HT-29 (cell line): ENCODE data around the gene LRRC8D. TPM values are rescaled to one million over a fixed set of nuclear protein-coding genes. Genes with fewer than 3 reads are reported as not detected.

Source experiments
- DNase-seq: peaks from one replicate; pipeline ENCODE4 v3.0.0-alpha.2; 2015; ENCODE audit warnings: low spot score
- total RNA-seq: library from RNA; depleted of rRNA; stranded (reverse); fragments of >200 nt; shearing (Covaris generic); gene quantifications from 2 replicates; pipeline ENCODE4 v1.2.3, GENCODE V29; 2014

The LRRC8D gene
- total RNA-seq, 1 experiment from 2014 or later, result 16.7 TPM

DNA sequence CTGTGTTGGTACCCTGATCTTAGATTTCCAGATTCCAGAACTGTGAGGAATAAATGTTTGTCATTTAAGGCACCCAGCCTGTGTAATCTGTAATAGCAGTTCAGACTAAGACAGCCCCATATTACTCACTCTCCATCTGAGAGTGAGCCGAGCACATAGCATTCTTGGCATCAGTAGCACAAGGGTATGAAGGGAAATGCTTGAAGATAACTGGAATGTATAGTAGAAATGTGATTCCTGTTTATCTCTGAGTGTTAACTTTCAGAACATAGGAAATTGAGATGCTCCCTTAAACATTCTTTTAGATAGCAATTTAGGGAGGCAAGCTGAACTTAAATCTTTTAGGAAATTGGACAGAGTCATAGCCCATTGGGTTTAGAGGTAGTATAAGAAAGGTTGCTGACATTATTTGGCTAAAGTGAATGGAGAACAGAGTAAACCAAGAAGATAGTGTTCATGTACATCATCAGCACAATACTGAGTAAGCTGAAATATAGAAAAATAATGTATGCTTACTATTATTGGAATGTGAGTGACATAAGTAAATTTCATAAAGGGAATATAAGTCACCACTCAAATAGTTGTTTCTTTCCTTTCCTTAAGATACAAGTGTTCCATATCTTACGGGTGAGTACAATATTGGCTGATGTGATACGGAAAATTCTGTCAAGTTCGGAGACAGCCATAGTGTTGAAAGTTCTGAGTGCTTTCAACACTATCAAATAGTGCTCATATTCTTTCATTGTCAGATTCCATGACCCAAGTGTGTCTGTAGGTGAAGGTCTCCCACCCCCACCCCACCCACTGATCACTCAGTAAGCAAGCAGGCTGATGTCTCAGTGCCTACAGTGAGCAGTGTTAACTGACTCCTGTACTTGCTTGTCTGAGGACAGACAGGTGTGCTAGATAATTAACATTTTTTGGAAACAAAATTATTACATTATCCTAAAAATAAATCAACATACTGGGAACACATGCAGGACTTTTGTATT is 73.7 kb downstream of the LRRC8D start:
- no peak for DNase-seq

GRCh38 chr1:89896105-89896942 is 75.5 kb downstream of the LRRC8D start:
- no peak for DNase-seq

GRCh38 chr1:89897347-89898133 is 76.7 kb downstream of the LRRC8D start:
- DNase-seq, result no peak

DNA sequence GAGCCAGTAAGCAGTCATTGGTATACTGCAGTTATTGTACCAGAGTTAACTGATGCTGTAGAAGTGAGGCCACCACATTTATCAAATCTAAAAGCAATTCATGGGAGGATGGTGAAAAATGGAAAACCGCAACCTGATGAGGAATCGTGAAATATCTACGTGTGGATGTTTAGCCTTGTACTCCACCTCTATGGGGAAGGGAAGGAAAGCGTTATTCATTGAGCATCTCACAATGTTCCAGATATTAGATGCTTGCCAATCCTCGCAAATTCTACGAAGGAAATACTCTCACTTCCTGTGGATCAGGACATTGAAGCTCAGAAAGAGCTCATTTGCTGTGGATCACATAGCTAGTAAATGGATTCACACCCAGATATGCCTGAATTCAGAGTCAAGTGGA is 77.3 kb downstream of the LRRC8D start:
- no peak for DNase-seq

- DNase-seq, result no peak
Observed at GRCh38 chr1:89898695-89899470, 78.1 kb downstream of the LRRC8D start.

DNA sequence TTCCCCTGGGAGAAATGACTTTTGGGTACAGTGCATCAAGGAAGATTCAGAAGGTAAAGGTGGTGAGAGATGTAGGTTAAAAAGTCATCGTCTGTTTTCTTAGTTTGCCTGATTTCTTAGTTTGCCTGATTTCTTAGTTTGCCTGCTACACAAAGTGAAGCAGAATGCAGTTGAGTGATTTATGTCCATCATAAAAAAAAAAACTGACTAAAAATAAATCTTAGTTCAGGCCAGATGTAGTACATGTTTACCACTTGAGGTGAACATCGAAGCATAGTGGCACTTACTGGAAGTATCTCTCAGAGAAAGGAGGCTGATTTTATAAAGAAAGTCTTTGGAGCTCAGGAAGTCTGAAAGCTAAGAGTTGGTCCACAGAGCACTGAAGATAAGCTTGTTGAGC is 79.5 kb downstream of the LRRC8D start:
- no peak for DNase-seq

DNA sequence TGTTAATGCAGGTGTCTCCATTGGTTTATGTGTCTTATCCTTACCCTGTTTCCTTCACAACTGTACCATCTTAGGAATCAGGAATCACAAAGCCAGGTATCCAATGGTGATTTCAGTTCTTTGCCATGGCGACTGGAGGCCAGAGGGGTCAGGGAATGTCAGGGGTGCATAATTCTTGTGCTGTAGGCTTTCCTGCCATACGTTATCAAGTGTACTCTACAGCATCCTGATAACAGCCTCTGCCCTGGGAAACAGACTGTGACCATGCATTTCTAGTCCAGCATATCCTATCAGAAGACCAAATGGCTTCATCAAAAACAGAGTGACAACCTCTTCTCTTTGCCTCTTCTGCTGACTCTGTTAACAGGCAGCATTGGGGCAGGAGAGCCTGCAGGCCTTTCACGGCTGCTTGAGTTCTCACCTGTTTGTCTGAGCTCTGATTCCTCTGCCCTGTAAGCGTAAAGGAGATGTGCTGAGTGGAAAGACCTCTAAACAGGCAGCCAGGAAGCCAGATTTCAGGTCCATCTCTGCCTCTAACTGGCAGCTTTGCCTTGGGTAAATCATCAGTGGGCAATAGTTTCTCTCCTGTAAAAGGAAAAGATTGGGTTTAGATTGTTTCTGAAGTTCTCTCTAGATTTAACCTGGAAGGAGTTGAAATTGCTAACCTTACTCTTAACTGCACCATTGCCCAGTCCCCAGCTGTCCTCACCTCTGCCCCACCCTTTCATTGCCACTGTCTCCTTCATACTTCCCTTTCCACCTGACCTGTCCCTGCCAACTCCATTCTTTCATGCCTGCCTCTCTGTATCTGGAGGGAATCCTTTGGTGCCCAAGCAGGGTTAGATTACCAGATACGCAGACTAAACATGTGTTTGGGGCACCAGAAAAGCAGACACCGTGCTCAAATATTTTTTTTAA is 80.2 kb downstream of the LRRC8D start:
- no peak for DNase-seq

GRCh38 chr1:89901957-89902669 is 81.3 kb downstream of the LRRC8D start:
- DNase-seq, result no peak

- no peak for DNase-seq
Observed at GRCh38 chr1:89903550-89903949, 82.7 kb downstream of the LRRC8D start.

- DNase-seq, result no peak
Observed at GRCh38 chr1:89904219-89904980, 83.6 kb downstream of the LRRC8D start.

- DNase-seq, result no peak
Observed at GRCh38 chr1:89905395-89906058, 84.7 kb downstream of the LRRC8D start.

DNA sequence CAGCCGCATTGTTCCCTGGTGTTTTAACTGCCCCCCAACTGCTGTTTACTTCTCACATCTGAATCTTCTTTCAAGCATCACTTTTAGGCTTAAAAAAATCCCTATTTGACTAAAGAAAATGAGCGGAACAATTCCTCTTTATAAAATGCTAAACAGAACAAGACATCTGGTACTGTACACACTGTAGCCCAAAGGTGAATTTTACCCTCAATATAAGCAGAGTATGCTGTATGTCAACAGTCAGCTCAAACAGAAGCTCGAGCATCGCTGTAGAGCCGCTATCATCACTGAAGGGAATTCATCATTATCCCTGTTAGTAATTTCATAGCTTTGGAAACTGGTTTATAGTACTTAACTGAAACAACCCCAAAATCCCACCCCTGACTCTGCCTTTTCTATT is 85.3 kb downstream of the LRRC8D start:
- no peak for DNase-seq

GRCh38 chr1:89907727-89908212 is 86.9 kb downstream of the LRRC8D start:
- DNase-seq, result no peak

DNA sequence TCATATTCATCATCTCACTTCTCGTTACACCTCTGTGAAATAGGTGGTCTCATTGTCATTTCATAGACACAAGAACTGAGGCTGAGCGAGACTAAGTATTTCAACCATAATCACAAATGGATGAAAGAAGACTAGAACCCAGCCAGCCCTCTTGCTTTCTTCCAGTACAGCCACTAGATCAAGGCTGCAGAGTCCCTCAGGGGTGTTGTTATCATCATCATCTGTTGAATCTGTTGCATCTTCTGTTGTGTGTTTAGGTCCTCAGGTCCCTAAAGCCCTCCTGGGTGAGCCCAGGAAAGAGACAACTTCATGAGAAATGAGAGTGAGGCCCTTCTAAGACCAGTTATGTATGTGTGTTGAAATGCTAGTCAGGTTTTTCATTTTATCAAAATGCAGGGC is 87.4 kb downstream of the LRRC8D start:
- no peak for DNase-seq

- no peak for DNase-seq
Observed at GRCh38 chr1:89908672-89909436, 88.0 kb downstream of the LRRC8D start.

- no peak for DNase-seq
Observed at GRCh38 chr1:89910268-89910667, 89.4 kb downstream of the LRRC8D start.

DNA sequence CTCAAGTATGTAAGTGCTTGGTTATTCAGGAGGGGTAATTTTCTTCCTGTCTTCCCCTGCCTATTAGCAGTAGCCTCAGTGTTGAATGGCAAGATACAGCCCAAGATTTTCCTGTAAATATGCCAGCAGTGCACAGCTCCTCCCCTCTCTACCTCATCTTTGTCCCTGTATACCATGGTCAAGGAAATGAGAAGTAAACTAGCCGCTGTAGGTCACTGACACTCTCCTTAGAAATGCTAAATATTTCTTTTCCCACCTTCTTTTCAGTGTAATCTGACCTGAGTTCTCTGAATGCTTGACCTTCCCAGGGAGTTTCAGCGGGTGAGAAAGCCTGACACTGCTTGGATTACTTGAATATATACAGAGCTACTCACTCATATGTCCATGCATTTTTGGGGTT is 89.9 kb downstream of the LRRC8D start:
- peak; percentile 9 for DNase-seq
